H9 (cell line): Measurements from ENCODE around the gene OLIG1. TPM values are rescaled to one million over a fixed set of nuclear protein-coding genes. Genes with fewer than 3 reads are reported as not detected.

Source experiments
- DNase-seq: peaks from one replicate; pipeline ENCODE4 v3.0.0-alpha.2; 2017
- H2AFZ ChIP-seq: one replicate; pipeline ENCODE4 v1.6.1; 2013; ENCODE audit warnings: mild to moderate bottlenecking, low read length, control low read depth, moderate library complexity
- H2AK5ac ChIP-seq: 2 replicates; pipeline ENCODE4 v1.6.1; 2013; ENCODE audit warnings: low read length, control low read depth, mixed read lengths; ENCODE audit not compliant: insufficient read length
- H2BK120ac ChIP-seq: one replicate; pipeline ENCODE4 v1.6.1; 2013; ENCODE audit warnings: low read depth, mild to moderate bottlenecking, low read length, control low read depth, inconsistent platforms; ENCODE audit not compliant: poor library complexity, severe bottlenecking
- H2BK12ac ChIP-seq: 2 replicates; pipeline ENCODE4 v1.6.1; 2013; ENCODE audit warnings: low read length, control low read depth, mixed read lengths, low read depth; ENCODE audit not compliant: insufficient read length
- H2BK15ac ChIP-seq: 2 replicates; pipeline ENCODE4 v1.6.1; 2013; ENCODE audit warnings: low read depth, low read length, control low read depth
- H2BK20ac ChIP-seq: one replicate; pipeline ENCODE4 v1.6.1; 2013; ENCODE audit warnings: low read depth, mild to moderate bottlenecking, low read length, control low read depth, inconsistent platforms; ENCODE audit not compliant: poor library complexity, severe bottlenecking
- H2BK5ac ChIP-seq: 2 replicates; pipeline ENCODE4 v1.6.1; 2013; ENCODE audit warnings: low read length, control low read depth, mixed read lengths; ENCODE audit not compliant: insufficient read length
- H3K14ac ChIP-seq: 2 replicates; pipeline ENCODE4 v1.6.1; 2013; ENCODE audit warnings: low read length, control low read depth; ENCODE audit not compliant: insufficient read depth
- H3K18ac ChIP-seq: 2 replicates; pipeline ENCODE4 v1.6.1; 2013; ENCODE audit warnings: low read depth, mild to moderate bottlenecking, mixed read lengths, low read length, control low read depth; ENCODE audit not compliant: insufficient read length
- H3K23ac ChIP-seq: 2 replicates; pipeline ENCODE4 v1.6.1; 2013; ENCODE audit warnings: low read length, control low read depth, mixed read lengths, low read depth; ENCODE audit not compliant: insufficient read length
- H3K23me2 ChIP-seq: 2 replicates; pipeline ENCODE4 v1.6.1; 2013; ENCODE audit warnings: low read depth, mild to moderate bottlenecking, mixed read lengths, low read length, control low read depth; ENCODE audit not compliant: insufficient read length, poor library complexity, severe bottlenecking
- H3K27ac ChIP-seq: 2 replicates; pipeline ENCODE4 v1.5.1; 2013; ENCODE audit warnings: low read length, control low read depth, mixed read lengths, low read depth; ENCODE audit not compliant: insufficient read length
- H3K27me3 ChIP-seq: 2 replicates; pipeline ENCODE4 v1.6.1; 2013; ENCODE audit warnings: low read length, control low read depth, inconsistent platforms; ENCODE audit not compliant: insufficient read depth
- H3K4ac ChIP-seq: 2 replicates; pipeline ENCODE4 v1.6.1; 2013; ENCODE audit warnings: low read depth, mild to moderate bottlenecking, control low read depth, inconsistent platforms, low read length, moderate library complexity
- H3K4me1 ChIP-seq: 2 replicates; pipeline ENCODE4 v1.6.1; 2013; ENCODE audit warnings: low read length, control low read depth, inconsistent platforms; ENCODE audit not compliant: insufficient read depth
- H3K4me2 ChIP-seq: 2 replicates; pipeline ENCODE4 v1.6.1; 2013; ENCODE audit warnings: low read length, control low read depth, mixed read lengths; ENCODE audit not compliant: insufficient read length, insufficient read depth
- H3K56ac ChIP-seq: 2 replicates; pipeline ENCODE4 v1.6.1; 2013; ENCODE audit warnings: low read depth, mild to moderate bottlenecking, mixed read lengths, low read length, control low read depth; ENCODE audit not compliant: insufficient read length
- H3K79me1 ChIP-seq: 2 replicates; pipeline ENCODE4 v1.6.1; 2013; ENCODE audit warnings: low read depth, mild to moderate bottlenecking, moderate library complexity, low read length, control low read depth, inconsistent platforms; ENCODE audit not compliant: insufficient read depth, poor library complexity, severe bottlenecking
- H3K79me2 ChIP-seq: 2 replicates; pipeline ENCODE4 v1.6.1; 2013; ENCODE audit warnings: low read length, control low read depth, inconsistent platforms; ENCODE audit not compliant: insufficient read depth
- H3K9ac ChIP-seq: 2 replicates; pipeline ENCODE4 v1.6.1; 2013; ENCODE audit warnings: low read length, control low read depth, mixed read lengths; ENCODE audit not compliant: insufficient read length; ENCODE audit errors: extremely low read depth
- H3K9me3 ChIP-seq: one replicate; pipeline ENCODE4 v1.6.1; 2013; ENCODE audit warnings: low read depth, low read length, inconsistent platforms; ENCODE audit not compliant: control insufficient read depth
- H3T11ph ChIP-seq: one replicate; pipeline ENCODE4 v1.6.1; 2013; ENCODE audit warnings: mild to moderate bottlenecking, low read length, control low read depth, inconsistent platforms
- H4K20me1 ChIP-seq: one replicate; pipeline ENCODE4 v1.6.1; 2013; ENCODE audit not compliant: control insufficient read depth, insufficient read length, insufficient read depth
- H4K5ac ChIP-seq: 2 replicates; pipeline ENCODE4 v1.6.1; 2013; ENCODE audit warnings: low read depth, mild to moderate bottlenecking, mixed read lengths, low read length, control low read depth; ENCODE audit not compliant: insufficient read length
- H4K8ac ChIP-seq: replicated peaks from 2 replicates; pipeline ENCODE4 v1.6.1; 2013; ENCODE audit warnings: low read length, control low read depth, mixed read lengths, low read depth; ENCODE audit not compliant: insufficient read length
- H4K91ac ChIP-seq: 2 replicates; pipeline ENCODE4 v1.6.1; 2013; ENCODE audit warnings: low read depth, mild to moderate bottlenecking, moderate library complexity, mixed read lengths, low read length, control low read depth; ENCODE audit not compliant: insufficient read length
- H3K27ac Mint-ChIP-seq, 3 experiments: 2 replicates in 2 of 3; 3 replicates in 1 of 3; pipeline ENCODE4 v1.8.0; 2020 to 2021; ENCODE audit warnings: mixed read lengths in 3 of 3, mild to moderate bottlenecking in 1 of 3, moderate library complexity in 1 of 3
- H3K27me3 Mint-ChIP-seq: 2 replicates; pipeline ENCODE4 v1.8.0; 2021; ENCODE audit warnings: low read depth, mild to moderate bottlenecking, moderate library complexity, mixed read lengths
- H3K36me3 Mint-ChIP-seq, 3 experiments: 2 replicates in 2 of 3; 3 replicates in 1 of 3; pipeline ENCODE4 v1.8.0; 2020 to 2021; ENCODE audit warnings: low read depth in 3 of 3, mixed read lengths in 3 of 3; ENCODE audit not compliant: insufficient read depth in 1 of 3
- H3K4me1 Mint-ChIP-seq, 2 experiments: 2 replicates each; pipeline ENCODE4 v1.8.0; 2020; ENCODE audit warnings: mixed read lengths in 2 of 2
- H3K4me3 Mint-ChIP-seq, 2 experiments: 2 replicates in 1 of 2; 3 replicates in 1 of 2; pipeline ENCODE4 v1.8.0; 2020 to 2021; ENCODE audit warnings: mild to moderate bottlenecking in 2 of 2, mixed read lengths in 2 of 2, moderate library complexity in 1 of 2
- H3K9me3 Mint-ChIP-seq, 2 experiments: 2 replicates in 1 of 2; 3 replicates in 1 of 2; pipeline ENCODE4 v1.8.0; 2020; ENCODE audit warnings: mild to moderate bottlenecking in 2 of 2, mixed read lengths in 2 of 2, moderate library complexity in 1 of 2
- CTCF ChIP-seq: fragments of 200-600 bp; sonication (generic); conservative IDR thresholded peaks from 3 replicates; pipeline ENCODE4 v1.8.0; 2021; ENCODE audit warnings: antibody characterized with exemption, mild to moderate bottlenecking
- WGBS: extraction: QIAGEN DNeasy Blood & Tissue Kit; methylation state at CpG from one replicate; pipeline ENCODE4 v1.1.7; 2013; ENCODE audit warnings: missing lambda C conversion rate, low lambda C conversion rate, mixed read lengths; ENCODE audit not compliant: insufficient read length; ENCODE audit errors: extremely low coverage; 5-methylcytosine and 5-hydroxymethylcytosine counted together
- total RNA-seq: library from RNA; stranded (reverse); gene quantifications from 2 replicates; pipeline ENCODE4 v1.2.1, GENCODE V29; 2021

Gene OLIG1
- total RNA-seq, 1 experiment from 2014 or later, result 0.31 TPM

DNA sequence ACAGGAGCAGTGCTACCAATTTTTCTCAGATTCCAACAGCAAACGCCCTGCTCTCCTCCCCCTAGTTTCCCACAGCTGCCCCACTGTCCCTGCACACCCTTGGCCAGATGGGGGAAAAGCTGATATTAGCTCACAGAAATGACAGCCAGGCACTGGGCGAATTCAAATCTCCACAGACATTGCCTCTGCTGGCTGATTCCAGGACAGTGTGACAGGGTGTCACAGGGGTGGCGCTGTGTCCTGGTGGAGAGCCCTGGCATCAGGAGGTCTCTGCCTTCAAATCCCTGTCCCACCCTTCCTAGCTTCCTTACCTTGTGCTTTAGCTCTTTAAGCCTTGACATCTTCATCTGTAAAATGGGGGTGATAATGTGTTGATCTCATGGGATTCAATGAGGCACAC, 10.4 kb downstream of the OLIG1 start:
- Mint-ChIP-seq H3K36me3 (no peaks in the 10 kb centered on the region), H3K9me3 (no peaks in the 10 kb centered on the region)
- DNase-seq, result no peak

More for the DNA sequence above, 10.4 kb downstream of the OLIG1 start:
- no peaks in the 10 kb centered on the region for H3K79me2 ChIP-seq
- no CpG with 5 or more reads among the region's 3 CpGs for WGBS
- Mint-ChIP-seq H3K4me1 (peaks cover 28 to 40% of the 10 kb centered on the region in 2 experiments), H3K27me3 (peaks cover 40% of the 10 kb centered on the region), H3K4me3 (no peak overlapping the region), H3K27ac (peak overlapping the region in 1 of 3 experiments; percentile 21; a peak in 1 of 7 replicates)
- peaks cover 5% of the 10 kb centered on the region; the same call in 1 of the 2 replicates for H3K27me3 ChIP-seq
- no peak overlapping the region for H2AK5ac ChIP-seq
- no peaks in the 10 kb centered on the region for H4K20me1 ChIP-seq
- H2BK120ac ChIP-seq, result no peak overlapping the region
- no peak overlapping the region for H4K5ac ChIP-seq
- peaks cover 15% of the 10 kb centered on the region; the same call in 1 of the 2 replicates for H3K4me1 ChIP-seq
- H2BK20ac ChIP-seq, result no peak overlapping the region
- H3T11ph ChIP-seq, result no peak overlapping the region
- no peak overlapping the region for H3K56ac ChIP-seq
- no peak overlapping the region for H2BK12ac ChIP-seq
- TF ChIP-seq CTCF, result no peak
- H2AFZ ChIP-seq, result no peak overlapping the region
- no peak overlapping the region for H3K14ac ChIP-seq
- no peak overlapping the region for H3K23ac ChIP-seq
- no peak overlapping the region for H3K4ac ChIP-seq
- H3K27ac ChIP-seq, result no peak overlapping the region
- no peak overlapping the region for H2BK5ac ChIP-seq
- H3K23me2 ChIP-seq, result no peaks in the 10 kb centered on the region
- H3K79me1 ChIP-seq, result no peaks in the 10 kb centered on the region
- H3K9me3 ChIP-seq, result no peaks in the 10 kb centered on the region
- no peak overlapping the region for H3K4me2 ChIP-seq
- H4K91ac ChIP-seq, result no peak overlapping the region
- H2BK15ac ChIP-seq, result no peak overlapping the region
- no peak overlapping the region for H3K18ac ChIP-seq
- no peak overlapping the region for H4K8ac ChIP-seq
- no peak overlapping the region for H3K9ac ChIP-seq
